Breast epithelium (tissue), 3 donors: ENCODE results near the gene ARID1B.

Experiments used
- POLR2A ChIP-seq: fragments of 450-650 bp; IDR thresholded peaks from one replicate; pipeline ENCODE4 v1.6.1; 2016; ENCODE audit warnings: antibody characterized with exemption, mild to moderate bottlenecking, moderate library complexity
- POLR2AphosphoS5 ChIP-seq, 3 donors: sonication (generic); formaldehyde crosslinking; IDR thresholded peaks; one replicate each; pipeline ENCODE4 v1.6.1; 2017; ENCODE audit warnings: antibody characterized with exemption in 3 of 3
- TF ChIP-seq, protein P1 (sequence below), 3 donors: fragments of 450-650 bp; IDR thresholded peaks; one replicate each; pipeline ENCODE4 v1.5.1; 2016 to 2017; ENCODE audit warnings: antibody characterized with exemption in 3 of 3, mild to moderate bottlenecking in 3 of 3, moderate library complexity in 3 of 3

DNA sequence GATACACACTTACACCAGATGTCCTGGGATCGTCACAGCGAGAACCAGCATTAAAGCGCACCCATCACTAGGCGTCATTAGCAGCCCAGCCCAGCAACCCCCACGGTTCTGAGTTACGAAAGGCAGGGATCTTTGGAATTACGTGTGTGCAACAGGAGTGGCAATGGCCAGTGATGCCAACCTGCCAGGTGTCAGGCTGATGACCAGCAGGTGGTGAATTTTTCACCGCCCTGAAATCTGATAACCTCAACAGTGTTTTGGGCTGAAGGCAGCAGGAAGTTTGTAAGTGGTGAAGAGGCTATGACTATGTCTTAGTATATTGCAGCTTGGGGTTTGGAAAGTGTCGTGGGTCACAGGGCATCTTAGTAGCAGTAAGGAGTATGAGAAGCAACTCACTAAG is 380.1 kb downstream of the ARID1B start:
- TF ChIP-seq POLR2AphosphoS5 (IDR thresholded peaks at IDR 0.05) (no peak), POLR2A (no peak)
- TF ChIP-seq, protein P1, sequence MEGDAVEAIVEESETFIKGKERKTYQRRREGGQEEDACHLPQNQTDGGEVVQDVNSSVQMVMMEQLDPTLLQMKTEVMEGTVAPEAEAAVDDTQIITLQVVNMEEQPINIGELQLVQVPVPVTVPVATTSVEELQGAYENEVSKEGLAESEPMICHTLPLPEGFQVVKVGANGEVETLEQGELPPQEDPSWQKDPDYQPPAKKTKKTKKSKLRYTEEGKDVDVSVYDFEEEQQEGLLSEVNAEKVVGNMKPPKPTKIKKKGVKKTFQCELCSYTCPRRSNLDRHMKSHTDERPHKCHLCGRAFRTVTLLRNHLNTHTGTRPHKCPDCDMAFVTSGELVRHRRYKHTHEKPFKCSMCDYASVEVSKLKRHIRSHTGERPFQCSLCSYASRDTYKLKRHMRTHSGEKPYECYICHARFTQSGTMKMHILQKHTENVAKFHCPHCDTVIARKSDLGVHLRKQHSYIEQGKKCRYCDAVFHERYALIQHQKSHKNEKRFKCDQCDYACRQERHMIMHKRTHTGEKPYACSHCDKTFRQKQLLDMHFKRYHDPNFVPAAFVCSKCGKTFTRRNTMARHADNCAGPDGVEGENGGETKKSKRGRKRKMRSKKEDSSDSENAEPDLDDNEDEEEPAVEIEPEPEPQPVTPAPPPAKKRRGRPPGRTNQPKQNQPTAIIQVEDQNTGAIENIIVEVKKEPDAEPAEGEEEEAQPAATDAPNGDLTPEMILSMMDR (IDR thresholded peaks at IDR 0.05): no peak
